Stimulated activated CD4-positive, alpha-beta T cell treated with anti-CD3 and anti-CD28 coated beads, Interleukin-2, amount 100 ng/mL, for 48 hours (primary cell): ENCODE results near the gene STAP1.
"Not testable (repeated sequence)": the region's sequence is repeated elsewhere in the genome, so short reads cannot be mapped to it uniquely, and the experiment has no call there.

Experiments used
- DNase-seq, 2 donors: peaks; one replicate each; pipeline ENCODE4 v3.0.0-alpha.2; 2020

Gene STAP1

DNA sequence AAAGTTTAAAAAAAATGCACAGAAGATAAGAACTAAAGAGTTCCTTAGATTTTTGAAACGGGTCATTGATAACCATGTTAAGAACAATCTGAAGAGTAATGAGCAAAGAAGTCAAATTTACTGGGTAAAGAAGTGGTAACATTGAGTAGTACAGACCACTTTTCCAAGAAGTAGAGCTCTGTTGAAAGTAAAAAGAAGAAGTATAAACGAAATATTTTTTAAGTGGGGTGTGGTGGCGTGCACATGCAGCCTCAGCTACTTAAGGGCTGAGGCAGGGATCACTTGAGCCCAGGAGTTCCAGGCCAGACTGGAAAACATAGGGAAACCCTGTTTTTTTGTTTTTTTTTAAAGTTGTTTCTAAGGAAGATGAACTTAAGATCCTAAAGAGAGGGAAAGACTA is 74.0 kb downstream of the STAP1 start:
- DNase-seq: no peak

DNA sequence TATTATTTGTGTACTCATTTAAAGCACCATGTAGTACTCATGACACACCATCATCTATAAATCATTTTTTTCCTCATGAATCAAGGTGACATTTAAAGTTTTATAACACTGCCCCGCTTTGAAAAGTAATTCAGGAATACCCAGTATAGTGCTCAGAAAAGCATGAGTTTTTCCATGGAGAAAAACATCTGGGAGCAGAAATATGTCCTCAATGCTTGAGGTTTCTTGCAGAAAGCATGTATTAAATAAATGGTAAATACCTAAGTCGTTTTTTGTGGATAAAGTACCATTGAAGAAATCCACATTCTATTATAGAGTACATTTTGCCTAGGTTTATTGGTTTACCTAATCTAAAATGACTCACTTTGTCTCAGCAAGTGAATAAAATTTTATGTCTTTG is 76.2 kb downstream of the STAP1 start:
- no peak for DNase-seq

DNA sequence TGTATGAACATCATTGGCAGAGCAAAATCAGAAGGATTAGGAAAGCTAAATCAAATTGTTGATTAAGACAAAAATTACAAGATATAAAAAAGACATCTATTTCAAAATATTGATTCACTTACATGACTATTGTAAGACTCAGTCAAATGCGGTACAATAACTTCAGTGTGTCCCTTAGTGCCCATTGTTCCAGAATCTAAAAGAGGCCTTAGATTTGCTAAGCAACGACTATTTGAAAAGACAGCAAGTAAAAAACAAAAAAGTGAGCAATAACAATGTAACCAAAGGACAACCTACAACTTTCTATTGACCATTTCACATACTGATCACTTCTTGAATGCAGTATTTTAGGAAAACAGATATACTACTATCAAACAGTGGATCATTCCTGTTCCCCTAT is 76.8 kb downstream of the STAP1 start:
- no peak for DNase-seq

DNA sequence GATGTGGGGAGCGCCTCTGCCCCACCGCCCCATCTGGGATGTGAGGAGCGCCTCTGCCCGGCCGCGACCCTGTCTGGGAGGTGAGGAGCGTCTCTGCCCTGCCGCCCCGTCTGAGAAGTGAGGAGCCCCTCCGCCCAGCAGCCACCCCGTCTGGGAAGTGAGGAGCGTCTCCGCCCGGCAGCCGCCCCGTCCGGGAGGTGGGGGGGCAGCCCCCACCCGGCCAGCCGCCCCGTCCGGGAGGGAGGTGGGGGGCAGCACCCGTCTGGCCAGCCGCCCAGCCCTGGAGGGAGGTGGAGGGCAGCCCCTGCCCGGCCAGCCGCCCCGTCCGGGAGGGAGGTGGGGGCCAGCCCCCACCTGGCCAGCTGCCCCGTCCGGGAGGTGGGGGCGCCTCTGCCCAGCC is 78.5 kb downstream of the STAP1 start:
- DNase-seq: not testable (repeated sequence)

DNA sequence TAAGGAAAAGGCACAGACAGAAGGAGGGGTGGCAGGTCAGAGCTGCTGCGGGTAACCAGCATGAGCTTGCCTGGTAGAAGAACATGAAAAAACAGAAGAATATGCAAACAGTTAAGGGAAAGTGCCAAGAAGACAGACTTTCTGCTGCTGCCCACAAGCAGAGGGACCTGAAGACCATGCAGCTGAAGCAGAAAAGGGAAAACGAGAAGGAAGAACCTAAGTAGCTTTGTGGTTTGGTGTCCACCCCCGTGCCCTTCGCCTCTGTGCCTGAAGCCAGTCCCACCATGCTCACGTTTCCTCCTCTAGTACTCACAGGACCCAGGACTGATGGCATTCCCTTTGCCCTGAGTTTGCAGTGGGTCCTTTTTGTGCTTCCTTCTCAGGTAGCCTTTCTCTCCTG is 79.6 kb downstream of the STAP1 start:
- DNase-seq: no peak

DNA sequence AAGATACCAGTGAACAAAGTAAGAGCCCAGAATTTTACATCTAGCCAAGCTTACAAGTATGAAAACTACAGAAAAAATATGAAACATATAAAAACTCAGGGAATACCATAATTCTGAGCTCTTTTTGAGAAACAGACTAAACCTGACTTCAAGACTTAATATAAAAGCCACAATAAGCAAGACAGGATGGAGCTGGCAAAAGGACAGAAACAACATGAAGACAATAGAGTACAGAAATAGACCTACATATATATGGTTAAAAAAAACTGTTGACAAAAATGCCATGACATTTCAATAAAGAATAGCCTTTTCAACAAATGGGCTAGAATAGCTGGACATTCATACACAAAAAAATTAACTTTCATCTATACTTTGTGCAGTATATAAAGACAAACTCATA is 93.0 kb downstream of the STAP1 start:
- DNase-seq: no peak
